GM23248 (cell line): Measurements from ENCODE around the gene SMU1. TPM values are rescaled to one million over a fixed set of nuclear protein-coding genes. Genes with fewer than 3 reads are reported as not detected.
"Not testable (repeated sequence)": the region's sequence is repeated elsewhere in the genome, so short reads cannot be mapped to it uniquely, and the experiment has no call there.

Source experiments
- DNase-seq: peaks from one replicate; pipeline ENCODE4 v3.0.0-alpha.2; 2015
- H2AFZ ChIP-seq: fragments of 200-600 bp; sonication (generic); 2 replicates; pipeline ENCODE4 v1.6.1; 2016; ENCODE audit warnings: antibody characterized with exemption
- H3F3A ChIP-seq: fragments of 200-600 bp; sonication (generic); 2 replicates; pipeline ENCODE4 v1.6.1; 2016; ENCODE audit warnings: mild to moderate bottlenecking, antibody characterized with exemption, mixed run types; ENCODE audit not compliant: insufficient read depth
- H3K27ac ChIP-seq: fragments of 200-600 bp; sonication (generic); 2 replicates; pipeline ENCODE4 v1.5.1; 2016; ENCODE audit warnings: mild to moderate bottlenecking
- H3K27me3 ChIP-seq: fragments of 200-600 bp; sonication (generic); replicated peaks from 2 replicates; pipeline ENCODE4 v1.6.1; 2016; ENCODE audit warnings: mild to moderate bottlenecking; ENCODE audit not compliant: insufficient read depth
- H3K36me3 ChIP-seq: fragments of 200-600 bp; sonication (generic); 2 replicates; pipeline ENCODE4 v1.6.1; 2016; ENCODE audit warnings: low read depth, mild to moderate bottlenecking
- H3K4me1 ChIP-seq: fragments of 200-600 bp; sonication (generic); 2 replicates; pipeline ENCODE4 v1.6.1; 2016; ENCODE audit warnings: mild to moderate bottlenecking; ENCODE audit not compliant: insufficient read depth
- H3K4me2 ChIP-seq: fragments of 200-600 bp; sonication (generic); one replicate; pipeline ENCODE4 v1.6.1; 2016; ENCODE audit warnings: mild to moderate bottlenecking; ENCODE audit not compliant: unreplicated experiment
- H3K4me3 ChIP-seq: fragments of 200-600 bp; sonication (generic); 2 replicates; pipeline ENCODE4 v1.5.1; 2016; ENCODE audit warnings: mild to moderate bottlenecking
- H3K79me2 ChIP-seq: fragments of 200-600 bp; sonication (generic); 2 replicates; pipeline ENCODE4 v1.6.1; 2016; ENCODE audit warnings: mild to moderate bottlenecking; ENCODE audit not compliant: insufficient read depth
- H3K9ac ChIP-seq: fragments of 200-600 bp; sonication (generic); 2 replicates; pipeline ENCODE4 v1.6.1; 2016; ENCODE audit warnings: mild to moderate bottlenecking
- H3K9me2 ChIP-seq: fragments of 200-600 bp; sonication (generic); 2 replicates; pipeline ENCODE4 v1.6.1; 2016; ENCODE audit warnings: mixed run types, mild to moderate bottlenecking, moderate library complexity; ENCODE audit not compliant: insufficient read depth
- H3K9me3 ChIP-seq: fragments of 200-600 bp; sonication (generic); one replicate; pipeline ENCODE4 v1.6.1; 2017; ENCODE audit warnings: low read depth
- H4K20me1 ChIP-seq: fragments of 200-600 bp; sonication (generic); 2 replicates; pipeline ENCODE4 v1.6.0; 2016; ENCODE audit not compliant: insufficient read depth
- EZH2 ChIP-seq: fragments of 200-600 bp; sonication (generic); IDR thresholded peaks from 2 replicates; pipeline ENCODE4 v1.6.1; 2018; ENCODE audit warnings: antibody characterized with exemption, mild to moderate bottlenecking; ENCODE audit not compliant: insufficient read depth, poor library complexity, severe bottlenecking
- EZH2phosphoT487 ChIP-seq: fragments of 200-600 bp; sonication (generic); IDR thresholded peaks from 2 replicates; pipeline ENCODE4 v1.6.1; 2018; ENCODE audit warnings: antibody characterized with exemption, moderate library complexity, mild to moderate bottlenecking, low read depth; ENCODE audit not compliant: insufficient read depth
- WGBS, 2 experiments: methylation state at CpG; one replicate each; pipeline ENCODE4 v1.1.6; 2015 to 2017; ENCODE audit warnings: low lambda C conversion rate in 2 of 2, low coverage in 1 of 2; ENCODE audit errors: missing lambda C conversion rate in 2 of 2; 5-methylcytosine and 5-hydroxymethylcytosine counted together
- in situ Hi-C: fragments of 300-500 bp; cut with MboI; formaldehyde crosslinking; loops from 2 replicates; pipeline ENCODE4 v1.15.0; 2020
- polyA plus RNA-seq: library from polyadenylated mRNA; unstranded; fragments of >200 nt; fragmentation: Nextera tagmentation; extraction: Ambion mirVana; gene quantifications from 2 replicates; pipeline ENCODE4 v1.2.1, GENCODE V29; 2016
- total RNA-seq: library from RNA; depleted of rRNA; stranded (reverse); fragments of >200 nt; shearing (Covaris generic); gene quantifications from 2 replicates; pipeline ENCODE4 v1.2.3, GENCODE V29; 2014

SMU1 gene
- total and polyA plus RNA-seq, 2 experiments from 2014 or later: 18.6 to 26.3 TPM

DNA sequence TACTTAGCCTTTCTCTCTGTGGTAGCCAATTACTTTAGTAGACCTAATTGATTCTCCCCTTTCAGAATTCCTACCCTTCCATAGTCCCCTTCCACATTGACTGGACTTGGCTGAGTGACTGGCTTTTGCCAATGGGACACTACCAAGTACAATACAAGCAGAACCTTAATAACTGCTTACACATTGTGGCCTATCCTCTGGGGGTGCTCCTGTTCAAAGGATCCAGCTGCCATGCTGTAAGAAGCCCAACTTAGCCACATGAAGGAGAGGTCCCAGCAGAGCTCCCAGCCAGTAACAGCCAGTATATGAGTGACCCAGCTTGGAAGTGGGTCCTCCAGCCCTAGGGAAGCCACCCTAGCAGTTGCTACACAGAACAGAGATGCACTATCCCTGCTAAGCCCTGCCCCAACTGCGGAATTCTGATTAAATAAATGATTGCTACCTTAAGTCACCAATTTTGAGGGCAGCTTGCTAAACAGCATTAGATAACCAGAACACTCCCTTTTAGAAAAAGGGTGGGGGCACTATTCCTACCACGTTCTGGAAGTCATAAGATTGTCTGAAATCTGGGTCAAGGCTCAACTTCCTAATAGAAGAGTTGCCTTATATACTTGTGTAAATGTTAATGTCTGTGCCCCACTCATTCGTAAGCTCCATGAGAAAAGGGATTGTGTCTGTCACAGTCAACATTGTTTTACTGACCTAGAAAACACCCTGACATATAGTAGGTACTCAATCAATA is 64.0 kb downstream of the SMU1 start:
- Histone ChIP-seq H3K9me3 (no peaks in the 10 kb centered on the region), H3K36me3 (no peaks in the 10 kb centered on the region), H3K79me2 (peaks cover 16% of the 10 kb centered on the region), H3K27ac (no peak overlapping the region), H2AFZ (no peak overlapping the region), H4K20me1 (no peaks in the 10 kb centered on the region), H3F3A (0 out of 2 replicates have a peak, but pooled peaks cover 7% of the 10 kb centered on the region), H3K27me3 (no peaks in the 10 kb centered on the region), H3K4me3 (no peak overlapping the region), H3K9me2 (no peaks in the 10 kb centered on the region), H3K4me2 (no peak overlapping the region), H3K4me1 (no peaks in the 10 kb centered on the region), H3K9ac (no peak overlapping the region)
- 95 to 97% methylated on average over 3 of the region's 3 CpGs for WGBS, 2 experiments
- DNase-seq: no peak
- in situ Hi-C loops: no loop called here
- no peak for TF ChIP-seq EZH2phosphoT487
- TF ChIP-seq EZH2: no peak

GRCh38 chr9:33011831-33012230 is 64.6 kb downstream of the SMU1 start:
- H3F3A ChIP-seq: 0 out of 2 replicates have a peak, but pooled peaks cover 7% of the 10 kb centered on the region
- TF ChIP-seq EZH2: no peak
- no peak for TF ChIP-seq EZH2phosphoT487
- H3K27ac ChIP-seq: no peak overlapping the region
- no peaks in the 10 kb centered on the region for H3K36me3 ChIP-seq
- H3K4me3 ChIP-seq: no peak overlapping the region
- H3K79me2 ChIP-seq: peaks cover 16% of the 10 kb centered on the region
- no peak overlapping the region for H2AFZ ChIP-seq
- H3K4me1 ChIP-seq: no peaks in the 10 kb centered on the region
- H4K20me1 ChIP-seq: no peaks in the 10 kb centered on the region
- DNase-seq: no peak
- in situ Hi-C loops: no loop called here
- H3K9me2 ChIP-seq: no peaks in the 10 kb centered on the region
- no peaks in the 10 kb centered on the region for H3K9me3 ChIP-seq
- no peak overlapping the region for H3K4me2 ChIP-seq
- H3K27me3 ChIP-seq: no peaks in the 10 kb centered on the region
- H3K9ac ChIP-seq: no peak overlapping the region
- 92 to 98% methylated on average over 3 of the region's 3 CpGs for WGBS, 2 experiments

GRCh38 chr9:33007755-33008154 is 68.7 kb downstream of the SMU1 start:
- H3K27me3 ChIP-seq: no peaks in the 10 kb centered on the region
- no peaks in the 10 kb centered on the region for H4K20me1 ChIP-seq
- no peaks in the 10 kb centered on the region for H3K4me1 ChIP-seq
- no peaks in the 10 kb centered on the region for H3K9me3 ChIP-seq
- H3K36me3 ChIP-seq: no peaks in the 10 kb centered on the region
- no peak for TF ChIP-seq EZH2
- no peak for TF ChIP-seq EZH2phosphoT487
- WGBS, 2 experiments: 87 to 91% methylated on average over 4 of the region's 4 CpGs
- H3K79me2 ChIP-seq: peaks cover 4% of the 10 kb centered on the region; the same call in 1 of the 2 replicates
- 0 out of 2 replicates have a peak, but pooled peaks cover 11% of the 10 kb centered on the region for H3F3A ChIP-seq
- H3K9ac ChIP-seq: no peak overlapping the region
- H3K4me3 ChIP-seq: no peak overlapping the region
- in situ Hi-C loops: no loop called here
- no peak overlapping the region for H3K27ac ChIP-seq
- H3K4me2 ChIP-seq: no peak overlapping the region
- no peaks in the 10 kb centered on the region for H3K9me2 ChIP-seq
- H2AFZ ChIP-seq: no peak overlapping the region
- no peak for DNase-seq

GRCh38 chr9:33005335-33005734 is 71.1 kb downstream of the SMU1 start:
- H3F3A ChIP-seq: peaks cover 22% of the 10 kb centered on the region; the same call in 1 of the 2 replicates
- H2AFZ ChIP-seq, in situ Hi-C loops, H3K4me2 ChIP-seq, H3K4me3 ChIP-seq, H4K20me1 ChIP-seq, DNase-seq, H3K9ac ChIP-seq, H3K4me1 ChIP-seq, H3K9me2 ChIP-seq, H3K9me3 ChIP-seq, H3K79me2 ChIP-seq, H3K27me3 ChIP-seq, H3K36me3 ChIP-seq, H3K27ac ChIP-seq: not testable (repeated sequence)

- Histone ChIP-seq H3F3A (peaks cover 22% of the 10 kb centered on the region; the same call in 1 of the 2 replicates), H3K27ac (peak overlapping the region; percentile 90), H3K4me3 (peak overlapping the region; percentile 92), H3K9ac (peak overlapping the region; percentile 92), H3K79me2 (peaks cover 50% of the 10 kb centered on the region), H2AFZ (peak overlapping the region; percentile 97), H3K4me2 (peak overlapping the region; percentile 73), H3K36me3 (0 out of 2 replicates have a peak, but pooled peaks cover 13% of the 10 kb centered on the region)
- DNase-seq: peak; percentile 41
- in situ Hi-C loops, H3K9me2 ChIP-seq, H3K9me3 ChIP-seq, H3K4me1 ChIP-seq, H3K27me3 ChIP-seq, H4K20me1 ChIP-seq: not testable (repeated sequence)
- 5 to 7% methylated on average over 11 to 12 of the region's 12 CpGs for WGBS, 2 experiments
Observed at GRCh38 chr9:33000682-33001055, 75.8 kb downstream of the SMU1 start.
